ENCODE results near the gene DHFR.
"Not testable (repeated sequence)": the region's sequence is repeated elsewhere in the genome, so short reads cannot be mapped to it uniquely, and the experiment has no call there.

DHFR gene

DNA sequence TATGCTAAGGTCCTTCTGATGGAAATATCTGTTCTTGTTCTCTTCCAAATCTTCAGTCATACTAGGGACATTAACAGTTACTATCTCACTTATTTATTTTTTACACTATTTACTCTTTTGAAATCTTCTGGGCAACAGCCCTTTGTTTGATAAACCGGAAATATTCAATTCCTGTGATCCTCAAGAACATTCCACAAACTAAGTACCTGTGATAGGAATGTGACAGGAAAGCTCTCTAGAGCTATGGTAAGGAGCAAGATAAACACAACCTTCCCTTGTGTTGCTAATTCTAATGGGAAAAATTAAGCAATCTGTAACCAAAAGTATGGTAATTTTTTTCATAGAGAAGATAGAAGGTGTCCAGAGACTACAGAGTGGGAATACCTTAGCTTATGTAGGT lies 62.7 kb downstream of the DHFR start:
- no peak for DNase-seq

DNA sequence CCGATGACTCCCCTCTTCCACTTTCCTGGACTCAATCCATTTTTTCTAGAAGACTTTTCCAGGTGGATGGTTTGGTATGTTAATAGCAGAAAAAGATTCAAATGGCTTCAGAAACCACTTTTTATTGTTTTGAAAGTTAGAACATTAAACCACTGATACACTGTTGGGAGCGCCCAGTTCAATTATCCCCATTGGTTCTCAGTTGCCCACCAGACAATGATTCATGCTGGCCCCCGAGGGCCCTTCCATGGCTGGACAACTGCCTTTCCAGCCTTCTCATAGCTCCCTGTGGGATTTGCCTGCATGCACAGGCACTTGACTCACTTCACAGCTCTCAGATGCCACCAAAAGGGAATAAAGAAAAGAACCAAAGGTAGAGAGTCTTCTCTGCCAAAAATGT lies 63.4 kb downstream of the DHFR start:
- DNase-seq = no peak

DNA sequence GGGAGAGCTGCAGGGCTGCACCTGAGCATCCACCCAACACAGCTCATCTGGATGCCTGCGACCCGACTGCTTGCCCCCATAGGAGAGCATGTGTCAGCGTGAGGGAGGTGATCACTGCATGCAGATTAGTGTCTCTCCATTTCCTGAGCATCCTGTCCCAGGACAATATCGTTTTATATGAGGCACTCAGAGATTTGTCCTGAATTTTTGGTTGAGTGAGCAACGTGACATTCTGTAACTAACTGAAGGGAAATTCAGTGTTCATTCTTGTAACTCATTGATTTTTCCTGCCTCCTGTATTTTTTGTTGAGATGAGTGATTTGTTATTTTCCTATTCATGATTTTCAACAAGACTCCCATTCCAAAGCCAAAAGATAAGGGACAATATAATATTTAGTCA lies 64.0 kb downstream of the DHFR start:
- DNase-seq = no peak

- DNase-seq = no peak
Measured at GRCh38 chr5:80588858-80589540, 65.8 kb downstream of the DHFR start.

- DNase-seq = no peak
Measured at GRCh38 chr5:80584770-80585169, 70.0 kb downstream of the DHFR start.

- not testable (repeated sequence) for DNase-seq
Measured at GRCh38 chr5:80580291-80580690, 74.5 kb downstream of the DHFR start.

GRCh38 chr5:80579050-80579449 lies 75.7 kb downstream of the DHFR start:
- DNase-seq = no peak

DNA sequence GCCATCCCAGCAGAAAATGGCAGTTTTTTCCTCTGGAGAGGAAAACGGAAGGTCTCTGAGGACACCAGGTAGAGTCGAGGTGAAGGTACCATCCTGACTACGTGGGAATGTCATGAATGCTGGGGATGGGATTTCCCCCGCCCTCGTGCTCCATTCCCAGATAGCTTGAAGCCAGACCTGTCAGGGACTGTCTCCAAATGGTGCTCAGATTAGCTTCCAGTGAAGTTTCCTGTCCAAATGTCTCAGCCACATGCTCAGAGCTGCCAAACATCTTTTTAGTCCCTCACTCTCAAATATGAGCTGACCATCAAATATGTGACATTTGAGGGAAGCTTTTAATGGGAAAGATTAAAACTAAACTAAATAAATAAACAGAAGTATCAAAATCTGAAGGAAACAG lies 77.1 kb downstream of the DHFR start:
- DNase-seq = no peak

DNA sequence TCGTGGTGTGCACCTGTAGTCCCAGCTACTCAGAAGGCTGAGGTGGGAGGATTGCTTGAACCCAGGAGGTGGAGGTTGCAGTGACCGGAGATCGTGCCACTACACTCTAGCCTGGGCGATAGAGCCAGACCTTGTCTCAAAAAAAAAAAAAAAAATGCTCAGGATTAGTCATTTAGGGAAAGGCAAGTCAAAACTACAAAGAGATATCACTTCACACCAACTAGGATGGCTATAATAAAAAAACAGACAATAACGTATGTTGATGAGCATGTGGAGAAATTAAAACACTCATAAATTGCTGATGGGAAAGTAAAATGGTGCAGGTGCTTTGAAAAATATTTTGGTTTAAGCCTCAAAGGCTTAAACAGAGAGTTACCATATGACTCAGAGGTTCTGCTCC lies 78.4 kb downstream of the DHFR start:
- DNase-seq = no peak

Measured in NCI-H187 treated with DMSO at 0.1 percent for 48 hours (cell line).